Measurements from ENCODE around the gene POFUT2.

DNA sequence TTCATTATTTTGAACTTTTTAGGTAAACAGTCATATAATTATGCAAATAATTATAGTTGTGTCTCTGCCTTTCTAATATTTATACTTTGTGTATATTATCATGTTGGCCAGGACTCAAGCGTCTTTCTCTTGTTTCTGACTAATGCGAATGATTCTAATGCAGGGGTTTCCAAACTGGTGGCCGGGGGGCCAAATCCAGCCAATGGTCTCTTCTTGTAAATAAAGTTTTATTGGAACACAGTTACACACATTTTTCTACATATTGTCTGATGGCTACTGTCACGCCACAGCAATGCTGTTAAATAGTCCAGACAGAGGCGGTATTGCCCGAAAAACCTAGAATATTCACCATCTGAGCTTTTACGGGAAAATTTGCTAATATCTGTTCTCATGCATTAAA lies 8.9 kb upstream of the POFUT2 start:
- TF ChIP-seq, protein P1, sequence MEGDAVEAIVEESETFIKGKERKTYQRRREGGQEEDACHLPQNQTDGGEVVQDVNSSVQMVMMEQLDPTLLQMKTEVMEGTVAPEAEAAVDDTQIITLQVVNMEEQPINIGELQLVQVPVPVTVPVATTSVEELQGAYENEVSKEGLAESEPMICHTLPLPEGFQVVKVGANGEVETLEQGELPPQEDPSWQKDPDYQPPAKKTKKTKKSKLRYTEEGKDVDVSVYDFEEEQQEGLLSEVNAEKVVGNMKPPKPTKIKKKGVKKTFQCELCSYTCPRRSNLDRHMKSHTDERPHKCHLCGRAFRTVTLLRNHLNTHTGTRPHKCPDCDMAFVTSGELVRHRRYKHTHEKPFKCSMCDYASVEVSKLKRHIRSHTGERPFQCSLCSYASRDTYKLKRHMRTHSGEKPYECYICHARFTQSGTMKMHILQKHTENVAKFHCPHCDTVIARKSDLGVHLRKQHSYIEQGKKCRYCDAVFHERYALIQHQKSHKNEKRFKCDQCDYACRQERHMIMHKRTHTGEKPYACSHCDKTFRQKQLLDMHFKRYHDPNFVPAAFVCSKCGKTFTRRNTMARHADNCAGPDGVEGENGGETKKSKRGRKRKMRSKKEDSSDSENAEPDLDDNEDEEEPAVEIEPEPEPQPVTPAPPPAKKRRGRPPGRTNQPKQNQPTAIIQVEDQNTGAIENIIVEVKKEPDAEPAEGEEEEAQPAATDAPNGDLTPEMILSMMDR (IDR thresholded peaks at IDR 0.05) = no peak
- no peak for TF ChIP-seq EP300 (IDR thresholded peaks at IDR 0.05)

Data from ovary (tissue), 3 donors.